H1 (cell line): ENCODE measurements around the gene UVSSA. TPM values are rescaled to one million over a fixed set of nuclear protein-coding genes. Genes with fewer than 3 reads are reported as not detected.

Experiments used
- CTCF ChIA-PET: fragments of 300-600 bp; sonication (Branson Sonifier 250); formaldehyde crosslinking; loops from one replicate; lab custom pipeline; 2021; ENCODE audit not compliant: partially characterized antibody; lab: Charles Lee
- POLR2A ChIA-PET: fragments of 300-600 bp; sonication (Branson Sonifier 250); formaldehyde crosslinking; loops from one replicate; lab custom pipeline; 2021; ENCODE audit warnings: inconsistent platforms; ENCODE audit not compliant: partially characterized antibody; lab: Charles Lee
- DNase-seq, 2 experiments: peaks; one replicate each; pipeline versions ENCODE4 v3.0.0 to v3.0.0-alpha.2; 2010 to 2022; ENCODE audit warnings: low spot score in 2 of 2, low read depth in 1 of 2, mixed read lengths in 1 of 2
- FAIRE-seq: peaks from 2 replicates; lab custom pipeline; 2011; peaks lifted over from hg19 to GRCh38; lab: Jason Lieb, UNC
- H2AFZ ChIP-seq: 2 replicates; pipeline ENCODE4 v1.8.1; 2012; ENCODE audit warnings: low read length, inconsistent platforms
- H2AK5ac ChIP-seq: 2 replicates; pipeline ENCODE4 v1.6.1; 2013; ENCODE audit warnings: low read depth, low read length
- H2BK120ac ChIP-seq: replicated peaks from 2 replicates; pipeline ENCODE3; 2013; ENCODE audit warnings: low read depth, low read length, inconsistent platforms
- H2BK12ac ChIP-seq: 2 replicates; pipeline ENCODE4 v1.6.1; 2013; ENCODE audit warnings: low read depth, low read length
- H2BK15ac ChIP-seq: 2 replicates; pipeline ENCODE4 v1.6.1; 2013; ENCODE audit warnings: low read length
- H2BK20ac ChIP-seq: 2 replicates; pipeline ENCODE4 v1.6.1; 2013; ENCODE audit warnings: low read length
- H2BK5ac ChIP-seq: 2 replicates; pipeline ENCODE4 v1.6.1; 2013; ENCODE audit warnings: low read depth, low read length
- H3K14ac ChIP-seq: 2 replicates; pipeline ENCODE4 v1.6.1; 2013; ENCODE audit warnings: inconsistent platforms; ENCODE audit not compliant: insufficient read length
- H3K18ac ChIP-seq: 2 replicates; pipeline ENCODE4 v1.6.1; 2013; ENCODE audit warnings: low read length; ENCODE audit errors: extremely low read depth
- H3K23ac ChIP-seq: 2 replicates; pipeline ENCODE4 v1.6.1; 2013; ENCODE audit warnings: inconsistent platforms; ENCODE audit not compliant: insufficient read length
- H3K23me2 ChIP-seq: 2 replicates; pipeline ENCODE4 v1.6.1; 2013; ENCODE audit warnings: low read depth, low read length
- H3K27ac ChIP-seq: 2 replicates; pipeline ENCODE4 v1.6.1; 2011; ENCODE audit warnings: low read depth, low read length, inconsistent platforms
- H3K27me3 ChIP-seq, 4 experiments: replicated peaks in 1 of 4; 1 replicate in 1 of 4; 2 replicates in 3 of 4; pipeline versions ENCODE4 v1.6.1 to v1.8.1; 2011 to 2013; ENCODE audit warnings: low read length in 3 of 4, mild to moderate bottlenecking in 3 of 4, inconsistent platforms in 2 of 4, mixed read lengths in 2 of 4, moderate library complexity in 1 of 4; ENCODE audit not compliant: control insufficient read depth in 3 of 4, insufficient read depth in 3 of 4; ENCODE audit errors: extremely low read depth in 1 of 4
- H3K36me3 ChIP-seq, 4 experiments: 2 replicates each; pipeline versions ENCODE4 v1.6.1 to v1.8.1; 2011 to 2013; ENCODE audit warnings: mild to moderate bottlenecking in 4 of 4, low read length in 3 of 4, moderate library complexity in 2 of 4, control low read depth in 1 of 4, inconsistent platforms in 1 of 4; ENCODE audit not compliant: insufficient read depth in 4 of 4, control insufficient read depth in 2 of 4
- H3K4ac ChIP-seq: replicated peaks from 2 replicates; pipeline ENCODE3; 2013; ENCODE audit warnings: low read length, low read depth, mixed read lengths, inconsistent platforms; ENCODE audit not compliant: insufficient read length
- H3K4me1 ChIP-seq, 4 experiments: replicated peaks in 1 of 4; 1 replicate in 1 of 4; 2 replicates in 3 of 4; pipeline versions ENCODE4 v1.6.1 to v1.8.1; 2011 to 2013; ENCODE audit warnings: low read length in 3 of 4, inconsistent platforms in 2 of 4, mixed read lengths in 1 of 4; ENCODE audit not compliant: insufficient read depth in 4 of 4, control insufficient read depth in 3 of 4
- H3K4me2 ChIP-seq, 2 experiments: 2 replicates each; pipeline versions ENCODE4 v1.6.1 to v1.8.1; 2011 to 2013; ENCODE audit warnings: low read depth in 2 of 2, low read length in 2 of 2, control low read depth in 1 of 2, inconsistent platforms in 1 of 2, mild to moderate bottlenecking in 1 of 2; ENCODE audit not compliant: insufficient read depth in 1 of 2
- H3K4me3 ChIP-seq, 4 experiments: fragments of 200-600, 300-600 bp in 1 of 4; sonication (generic), shearing (Covaris generic), sonication (Bioruptor Twin) in 1 of 4; 2 replicates each; pipeline versions ENCODE4 v1.5.1 to v1.8.1; 2011 to 2016; ENCODE audit warnings: low read length in 4 of 4, low read depth in 3 of 4, control low read depth in 2 of 4, inconsistent platforms in 2 of 4, mild to moderate bottlenecking in 2 of 4, mixed read lengths in 1 of 4, moderate library complexity in 1 of 4; ENCODE audit not compliant: insufficient read depth in 2 of 4; ENCODE audit errors: extremely low read depth in 1 of 4
- H3K56ac ChIP-seq: replicated peaks from 2 replicates; pipeline ENCODE3; 2013; ENCODE audit warnings: low read depth, mild to moderate bottlenecking, mixed read lengths, low read length, inconsistent platforms; ENCODE audit not compliant: insufficient read length
- H3K79me1 ChIP-seq: 2 replicates; pipeline ENCODE4 v1.6.1; 2013; ENCODE audit warnings: low read depth, low read length, control low read depth
- H3K79me2 ChIP-seq, 2 experiments: 2 replicates each; pipeline versions ENCODE4 v1.6.1 to v1.8.1; 2012 to 2013; ENCODE audit warnings: low read length in 2 of 2, mild to moderate bottlenecking in 2 of 2, inconsistent platforms in 1 of 2; ENCODE audit not compliant: insufficient read depth in 2 of 2, control insufficient read depth in 1 of 2
- H3K9ac ChIP-seq, 4 experiments: replicated peaks in 1 of 4; 1 replicate in 1 of 4; 2 replicates in 3 of 4; pipeline versions ENCODE4 v1.6.1 to v1.8.1; 2011 to 2013; ENCODE audit warnings: low read depth in 3 of 4, low read length in 3 of 4, control low read depth in 2 of 4, mild to moderate bottlenecking in 2 of 4, moderate library complexity in 2 of 4, inconsistent platforms in 1 of 4; ENCODE audit errors: extremely low read depth in 1 of 4
- H3K9me3 ChIP-seq, 2 experiments: 2 replicates each; pipeline versions ENCODE4 v1.6.1 to v1.8.1; 2012 to 2013; ENCODE audit warnings: mild to moderate bottlenecking in 2 of 2, moderate library complexity in 2 of 2, control low read depth in 1 of 2, inconsistent platforms in 1 of 2, low read depth in 1 of 2, low read length in 1 of 2, mixed read lengths in 1 of 2; ENCODE audit not compliant: insufficient read depth in 2 of 2
- H4K20me1 ChIP-seq, 2 experiments: replicated peaks in 1 of 2; 2 replicates each; pipeline versions ENCODE3 to v1.8.1; 2011 to 2013; ENCODE audit warnings: inconsistent platforms in 2 of 2, low read length in 2 of 2, mild to moderate bottlenecking in 1 of 2; ENCODE audit not compliant: insufficient read depth in 2 of 2, control insufficient read depth in 1 of 2
- H4K5ac ChIP-seq: 2 replicates; pipeline ENCODE4 v1.6.1; 2013; ENCODE audit warnings: low read length, low read depth, mixed read lengths, inconsistent platforms; ENCODE audit not compliant: insufficient read length
- H4K8ac ChIP-seq: 2 replicates; pipeline ENCODE4 v1.8.0; 2013; ENCODE audit warnings: mild to moderate bottlenecking, moderate library complexity, low read length, inconsistent platforms; ENCODE audit not compliant: insufficient read depth; ENCODE audit errors: extremely low read depth
- H4K91ac ChIP-seq: replicated peaks from 2 replicates; pipeline ENCODE3; 2013; ENCODE audit warnings: low read length, mixed read lengths, inconsistent platforms; ENCODE audit not compliant: insufficient read length
- CEBPB ChIP-seq: IDR thresholded peaks from 2 replicates; pipeline ENCODE4 v1.6.1; 2012; ENCODE audit warnings: low read depth, low read length
- CHD1 ChIP-seq: IDR thresholded peaks from 2 replicates; pipeline ENCODE4 v1.6.1; 2012; ENCODE audit warnings: low read depth, low read length, improper control_type of control experiment
- EGR1 ChIP-seq: IDR thresholded peaks from 2 replicates; pipeline ENCODE4 v1.6.1; 2011; ENCODE audit warnings: low read depth, low read length, borderline replicate concordance
- EZH2 ChIP-seq: fragments of 200-600 bp; sonication (generic); IDR thresholded peaks from 2 replicates; pipeline ENCODE4 v1.7.1; 2012; ENCODE audit warnings: low read depth, mild to moderate bottlenecking, moderate library complexity, low read length, inconsistent platforms; ENCODE audit not compliant: severe bottlenecking
- GTF2F1 ChIP-seq: IDR thresholded peaks from 2 replicates; pipeline ENCODE4 v1.6.1; 2012; ENCODE audit warnings: low read depth, low read length, improper control_type of control experiment, borderline replicate concordance
- HDAC6 ChIP-seq: IDR thresholded peaks from one replicate; pipeline ENCODE4 v1.7.1; 2012; ENCODE audit warnings: low read depth, mild to moderate bottlenecking, inconsistent platforms, low read length, moderate library complexity
- NANOG ChIP-seq: IDR thresholded peaks from 2 replicates; pipeline ENCODE4 v1.6.1; 2011; ENCODE audit warnings: low read length, low read depth, mild to moderate bottlenecking, inconsistent platforms; ENCODE audit not compliant: insufficient read depth, poor library complexity, severe bottlenecking
- POU5F1 ChIP-seq: IDR thresholded peaks from 2 replicates; pipeline ENCODE4 v1.6.1; 2011; ENCODE audit warnings: low read depth, mild to moderate bottlenecking, low read length, moderate library complexity
- RAD21 ChIP-seq, 2 experiments: IDR thresholded peaks in 1 of 2; conservative IDR thresholded peaks in 1 of 2; 2 replicates each; pipeline ENCODE4 v1.6.1; 2011; ENCODE audit warnings: low read depth in 2 of 2, low read length in 2 of 2, improper control_type of control experiment in 1 of 2, inconsistent platforms in 1 of 2, mild to moderate bottlenecking in 1 of 2, moderate library complexity in 1 of 2
- SIX5 ChIP-seq: IDR thresholded peaks from 2 replicates; pipeline ENCODE4 v1.6.1; 2011; ENCODE audit warnings: mild to moderate bottlenecking, low read depth, low read length
- TEAD4 ChIP-seq: IDR thresholded peaks from 2 replicates; pipeline ENCODE4 v1.6.1; 2012; ENCODE audit warnings: low read depth, low read length, inconsistent platforms, mixed read lengths
- USF2 ChIP-seq: IDR thresholded peaks from 2 replicates; pipeline ENCODE4 v1.6.1; 2011; ENCODE audit warnings: low read length, improper control_type of control experiment
- ZNF274 ChIP-seq: IDR thresholded peaks from 2 replicates; pipeline ENCODE4 v1.7.0; 2012; ENCODE audit warnings: low read length, borderline replicate concordance; ENCODE audit errors: extremely low read depth
- WGBS, 2 experiments: shearing (Covaris generic) in 1 of 2; methylation state at CpG; one replicate each; pipeline versions ENCODE4 v1.1.6 to v1.1.7; 2013 to 2015; ENCODE audit warnings: low lambda C conversion rate in 2 of 2, mixed read lengths in 2 of 2, inconsistent platforms in 1 of 2, low coverage in 1 of 2, missing lambda C conversion rate in 1 of 2; ENCODE audit not compliant: insufficient replicate concordance in 2 of 2, insufficient coverage in 1 of 2, insufficient read length in 1 of 2; ENCODE audit errors: extremely low coverage in 1 of 2, missing lambda C conversion rate in 1 of 2; 5-methylcytosine and 5-hydroxymethylcytosine counted together
- polyA plus RNA-seq, 7 experiments: library from polyadenylated mRNA; depleted of rRNA in 3 of 7; stranded (reverse) in 5 of 7; unstranded in 2 of 7; fragments of >200 nt in 5 of 7; fragments of 200-250 nt in 2 of 7; gene quantifications; 1 replicate in 5 of 7; 2 replicates in 1 of 7; 4 replicates in 1 of 7; pipeline versions ENCODE4 v1.2.1 to v1.2.3, GENCODE V29; 2011 to 2013; ENCODE audit warnings: missing spikeins in 2 of 7, mixed read lengths in 2 of 7
- total RNA-seq: library from RNA; stranded (reverse); fragmentation: NEBNext Ultra II Directional; extraction: Animal tissue kit (Norgen Biotek cat#: 25700); gene quantifications from 2 replicates; pipeline ENCODE4 v1.2.1, GENCODE V29; 2021

Gene UVSSA
- total and polyA plus RNA-seq, 2 of the 8 experiments (the other 6 are each of a cell fraction or from before 2014, with no cell fraction given) = 14.5 to 19.4 TPM

- H3K27ac ChIP-seq = no peak overlapping the region
- 88% methylated on average over 13 of the region's 13 CpGs; no CpG with 5 or more reads in 1 of the 2 experiments for WGBS, 2 experiments
- H2BK120ac ChIP-seq = no peak overlapping the region
- no peak overlapping the region for H3K4me3 ChIP-seq
- peaks cover 15 to 35% of the 10 kb centered on the region in 2 experiments for H4K20me1 ChIP-seq
- no peaks in the 10 kb centered on the region for H3K9me3 ChIP-seq
- no peak overlapping the region for H3K18ac ChIP-seq
- H2BK15ac ChIP-seq = no peak overlapping the region
- POLR2A ChIA-PET = no interaction called here
- H4K91ac ChIP-seq = no peak overlapping the region
- H2BK12ac ChIP-seq = no peak overlapping the region
- H3K4me2 ChIP-seq = no peak overlapping the region
- peak overlapping the region; percentile 60 for H2BK5ac ChIP-seq
- FAIRE-seq (no peak), DNase-seq (no peak)
- no peaks in the 10 kb centered on the region for H3K27me3 ChIP-seq
- H3K4me1 ChIP-seq = peaks cover 2 to 11% (median 3%) of the 10 kb centered on the region in 4 experiments; a peak in 4 of 7 replicates
- no peak overlapping the region for H3K4ac ChIP-seq
- H3K23ac ChIP-seq = no peak overlapping the region
- peaks cover 38% of the 10 kb centered on the region for H3K79me1 ChIP-seq
- no peak overlapping the region for H2AK5ac ChIP-seq
- no peak overlapping the region for H3K9ac ChIP-seq
- H2BK20ac ChIP-seq = no peak overlapping the region
- H3K14ac ChIP-seq = no peak overlapping the region
- no peak overlapping the region for H4K5ac ChIP-seq
- peaks cover 0 to 4% (median under 1%) of the 10 kb centered on the region in 4 experiments; a peak in 2 of 8 replicates for H3K36me3 ChIP-seq
- H4K8ac ChIP-seq = no peak overlapping the region
- peaks cover 7 to 90% of the 10 kb centered on the region in 2 experiments; a peak in 3 of 4 replicates for H3K79me2 ChIP-seq
- H2AFZ ChIP-seq = no peak overlapping the region
- CTCF ChIA-PET = no interaction called here
- no peak overlapping the region for H3K56ac ChIP-seq
- peaks cover 3% of the 10 kb centered on the region; the same call in 1 of the 2 replicates for H3K23me2 ChIP-seq
- TF ChIP-seq HDAC6 (no peak), EGR1 (no peak), NANOG (no peak), EZH2 (no peak), GTF2F1 (no peak), USF2 (no peak), CEBPB (no peak), TEAD4 (no peak), ZNF274 (no peak), RAD21 (IDR thresholded peaks at IDR 0.05 in 1 of 2, conservative IDR thresholded peaks at IDR 0.05 in 1 of 2; ENCODE audit: low read depth in 2 of 2, low read length in 2 of 2) (no peak), SIX5 (no peak), POU5F1 (no peak), CHD1 (no peak)
These were observed 41.7 kb upstream of the UVSSA start for GRCh38 chr4:1305261-1305711.
